Loucy (cell line): ENCODE measurements around the gene ADAMTS12.

ENCODE experiments used
- CTCF ChIP-seq: fragments of 200-600 bp; sonication (generic); conservative IDR thresholded peaks from 2 replicates; pipeline ENCODE4 v1.5.1; 2014; ENCODE audit warnings: mild to moderate bottlenecking, antibody characterized with exemption, low read length
- EZH2phosphoT487 ChIP-seq: fragments of 200-600 bp; IDR thresholded peaks from 2 replicates; pipeline ENCODE4 v1.6.1; 2018; ENCODE audit warnings: antibody characterized with exemption, mild to moderate bottlenecking, moderate library complexity, borderline replicate concordance

GRCh38 chr5:33887268-33887667, 4.5 kb downstream of the ADAMTS12 start:
- TF ChIP-seq CTCF (no peak), EZH2phosphoT487 (no peak)
